ENCODE data around the gene PRR12. TPM values are rescaled to one million over a fixed set of nuclear protein-coding genes. Genes with fewer than 3 reads are reported as not detected.
A peak's percentile ranks its signal among the peaks of the same experiment; 100 is the strongest.

PRR12 gene
- total RNA-seq, 4 donors from 2014 or later: 13.5 to 39.6 (median 28.1) TPM

DNA sequence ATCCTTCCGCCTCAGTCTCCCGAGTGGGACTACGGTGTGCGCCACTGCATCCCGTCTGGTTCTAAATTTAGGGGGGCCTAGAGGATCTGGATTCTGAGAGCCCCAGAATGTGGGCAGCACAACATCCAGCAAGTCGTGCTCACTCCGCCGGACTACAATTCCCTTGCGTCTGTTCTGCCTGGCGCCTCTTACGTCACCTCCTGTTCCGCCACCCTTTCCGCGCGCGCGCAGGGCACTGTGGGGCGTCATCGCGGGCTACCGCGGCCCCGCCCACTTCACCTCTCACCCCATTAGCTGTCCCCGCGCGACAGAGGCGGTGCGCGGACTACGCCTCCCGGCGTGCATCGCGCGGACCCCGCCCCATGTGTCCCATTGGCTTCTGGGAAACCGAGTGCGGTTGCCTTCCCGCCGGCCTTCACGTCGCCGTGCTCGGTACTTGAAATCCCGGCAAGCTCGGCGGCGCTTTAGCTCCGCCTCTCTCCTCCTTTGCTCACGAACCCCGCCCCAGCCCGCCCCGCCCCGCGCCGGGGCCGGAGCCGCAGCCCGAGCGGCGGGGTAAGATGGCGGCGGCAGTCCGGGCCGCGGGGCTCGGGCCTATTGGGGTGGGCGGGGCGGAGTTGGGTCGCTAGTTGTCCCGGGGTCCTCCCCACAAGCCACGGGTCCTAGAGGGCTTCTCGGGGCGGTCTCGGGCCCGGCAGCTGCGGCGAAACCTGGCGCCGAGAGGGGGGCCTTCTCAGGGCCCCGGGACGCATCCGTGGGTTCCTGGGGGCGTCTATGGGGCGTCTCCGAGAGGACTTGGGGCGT, 50.9 kb downstream of the PRR12 start, which contains the start of gene SCAF1:
SCAF1 (plus strand) TSS at position 522 of the 804 bp plus-strand sequence. CDS start 2,818 bp downstream, outside the sequence.
- TF ChIP-seq CTCF (IDR thresholded peaks at IDR 0.05) (no peak), POLR2A (IDR thresholded peaks at IDR 0.05) (peak; percentile 88 to 99)
- no peaks in the 10 kb centered on the region for H3K9me3 ChIP-seq

DNA sequence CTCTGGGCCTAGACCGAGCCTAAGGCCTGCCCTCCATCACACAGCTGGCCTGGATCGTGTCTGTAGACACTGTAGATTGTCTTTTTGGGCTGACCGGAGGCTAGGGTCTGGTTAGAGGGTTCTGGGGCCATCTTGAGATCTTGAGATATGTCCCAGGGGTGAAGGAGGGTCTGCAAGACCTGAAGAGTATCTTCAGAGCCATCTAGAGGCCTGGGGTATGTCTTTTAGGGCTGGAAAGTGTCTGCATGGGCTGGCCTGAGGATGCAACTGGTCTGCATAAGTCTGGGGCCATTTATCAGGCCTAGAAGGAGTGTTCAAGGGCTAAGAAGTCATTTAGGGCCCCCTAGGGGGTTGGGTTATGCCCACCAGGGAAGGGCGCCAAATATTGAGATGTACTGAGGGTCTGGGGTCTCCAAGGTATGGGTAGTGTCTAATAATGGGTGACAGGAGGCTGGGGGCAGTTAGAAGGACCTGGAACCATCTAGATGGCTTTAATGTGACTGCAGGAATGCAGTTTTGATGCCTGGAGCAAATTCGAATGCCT, 51.6 kb downstream of the PRR12 start:
- TF ChIP-seq CTCF (IDR thresholded peaks at IDR 0.05): no peak
- TF ChIP-seq POLR2A (IDR thresholded peaks at IDR 0.05): no peak
- Histone ChIP-seq H3K27ac (peak overlapping the region; percentile 85 to 98 (median 95)), H3K36me3 (peaks cover 0 to 29% (median 0%) of the 10 kb centered on the region in 3 donors), H3K4me1 (peaks cover 0 to 36% (median 0%) of the 10 kb centered on the region in 4 donors), H3K9me3 (no peaks in the 10 kb centered on the region), H3K4me3 (peak overlapping the region; percentile 66 to 97 (median 83)), H3K27me3 (no peaks in the 10 kb centered on the region)
- DNase-seq: no peak

More for the DNA sequence above, 50.9 kb downstream of the PRR12 start, which contains the start of gene SCAF1:
- DNase-seq: peak; percentile 99 to 100 (median 99)
- Histone ChIP-seq H3K4me1 (peaks cover 0 to 36% (median 0%) of the 10 kb centered on the region in 4 donors), H3K4me3 (peak within 1 kb of the TSS; percentile 66 to 97 (median 83)), H3K27ac (peak within 1 kb of the TSS; percentile 85 to 98 (median 96)), H3K36me3 (peaks cover 0 to 22% (median 0%) of the 10 kb centered on the region in 3 donors), H3K27me3 (no peaks in the 10 kb centered on the region)

GRCh38 chr19:49643466-49643865, 52.5 kb downstream of the PRR12 start:
- no peak for TF ChIP-seq POLR2A (IDR thresholded peaks at IDR 0.05)
- TF ChIP-seq CTCF (IDR thresholded peaks at IDR 0.05): no peak
- peaks cover 0 to 31% (median 0%) of the 10 kb centered on the region in 4 donors for H3K4me1 ChIP-seq
- no peak overlapping the region for H3K27ac ChIP-seq
- peaks cover 0 to 38% (median 0%) of the 10 kb centered on the region in 3 donors for H3K36me3 ChIP-seq
- H3K27me3 ChIP-seq: no peaks in the 10 kb centered on the region
- H3K4me3 ChIP-seq: peak overlapping the region in 1 of 4 donors; percentile 78
- DNase-seq: no peak
- H3K9me3 ChIP-seq: no peaks in the 10 kb centered on the region

- no peaks in the 10 kb centered on the region for H3K27me3 ChIP-seq
- H3K27ac ChIP-seq: no peak overlapping the region
- peaks cover 0 to 59% (median 0%) of the 10 kb centered on the region in 3 donors for H3K36me3 ChIP-seq
- no peak for DNase-seq
- H3K9me3 ChIP-seq: no peaks in the 10 kb centered on the region
- peaks cover 0 to 18% (median 0%) of the 10 kb centered on the region in 4 donors for H3K4me1 ChIP-seq
- no peak overlapping the region for H3K4me3 ChIP-seq
- TF ChIP-seq POLR2A (IDR thresholded peaks at IDR 0.05) (no peak), CTCF (IDR thresholded peaks at IDR 0.05) (no peak)
These were observed 54.6 kb downstream of the PRR12 start for GRCh38 chr19:49645592-49645991.

GRCh38 chr19:49645995-49646394, 55.0 kb downstream of the PRR12 start:
- Histone ChIP-seq H3K4me3 (no peak overlapping the region), H3K27ac (no peak overlapping the region), H3K4me1 (peaks cover 0 to 18% (median 0%) of the 10 kb centered on the region in 4 donors), H3K27me3 (no peaks in the 10 kb centered on the region), H3K9me3 (no peaks in the 10 kb centered on the region), H3K36me3 (peaks cover 0 to 63% (median 0%) of the 10 kb centered on the region in 3 donors)
- TF ChIP-seq CTCF (IDR thresholded peaks at IDR 0.05) (no peak), POLR2A (IDR thresholded peaks at IDR 0.05) (no peak)
- no peak for DNase-seq

All from Peyer's patch (tissue), 4 donors.